IPS DF 6.9 (cell line): ENCODE measurements around the gene PNMA8B.
"Not testable (repeated sequence)": the region's sequence is repeated elsewhere in the genome, so short reads cannot be mapped to it uniquely, and the experiment has no call there.

Experiments
- DNase-seq: peaks from one replicate; pipeline ENCODE4 v3.0.0-alpha.2; 2013; ENCODE audit warnings: low read depth, low spot score
- H3K27ac ChIP-seq: one replicate; pipeline ENCODE4 v1.5.1; 2013; ENCODE audit warnings: low read length, control low read depth
- H3K27me3 ChIP-seq: 2 replicates; pipeline ENCODE4 v1.6.1; 2013; ENCODE audit warnings: mild to moderate bottlenecking, low read length; ENCODE audit not compliant: control insufficient read depth, insufficient read depth
- H3K36me3 ChIP-seq: 2 replicates; pipeline ENCODE4 v1.6.1; 2013; ENCODE audit warnings: low read length; ENCODE audit not compliant: control insufficient read depth, insufficient read depth
- H3K4me1 ChIP-seq: 2 replicates; pipeline ENCODE4 v1.6.1; 2013; ENCODE audit warnings: low read length; ENCODE audit not compliant: control insufficient read depth, insufficient read depth
- H3K4me3 ChIP-seq: 2 replicates; pipeline ENCODE4 v1.5.1; 2013; ENCODE audit warnings: mild to moderate bottlenecking, low read length
- H3K9me3 ChIP-seq: 2 replicates; pipeline ENCODE4 v1.6.1; 2013; ENCODE audit warnings: low read length, inconsistent platforms; ENCODE audit not compliant: control insufficient read depth, insufficient read depth
- WGBS: extraction: QIAGEN DNeasy Blood & Tissue Kit; methylation state at CpG from one replicate; pipeline ENCODE4 v1.1.7; 2013; ENCODE audit warnings: mixed read lengths, missing lambda C conversion rate; ENCODE audit not compliant: insufficient read length, insufficient coverage; 5-methylcytosine and 5-hydroxymethylcytosine counted together

Gene PNMA8B

DNA sequence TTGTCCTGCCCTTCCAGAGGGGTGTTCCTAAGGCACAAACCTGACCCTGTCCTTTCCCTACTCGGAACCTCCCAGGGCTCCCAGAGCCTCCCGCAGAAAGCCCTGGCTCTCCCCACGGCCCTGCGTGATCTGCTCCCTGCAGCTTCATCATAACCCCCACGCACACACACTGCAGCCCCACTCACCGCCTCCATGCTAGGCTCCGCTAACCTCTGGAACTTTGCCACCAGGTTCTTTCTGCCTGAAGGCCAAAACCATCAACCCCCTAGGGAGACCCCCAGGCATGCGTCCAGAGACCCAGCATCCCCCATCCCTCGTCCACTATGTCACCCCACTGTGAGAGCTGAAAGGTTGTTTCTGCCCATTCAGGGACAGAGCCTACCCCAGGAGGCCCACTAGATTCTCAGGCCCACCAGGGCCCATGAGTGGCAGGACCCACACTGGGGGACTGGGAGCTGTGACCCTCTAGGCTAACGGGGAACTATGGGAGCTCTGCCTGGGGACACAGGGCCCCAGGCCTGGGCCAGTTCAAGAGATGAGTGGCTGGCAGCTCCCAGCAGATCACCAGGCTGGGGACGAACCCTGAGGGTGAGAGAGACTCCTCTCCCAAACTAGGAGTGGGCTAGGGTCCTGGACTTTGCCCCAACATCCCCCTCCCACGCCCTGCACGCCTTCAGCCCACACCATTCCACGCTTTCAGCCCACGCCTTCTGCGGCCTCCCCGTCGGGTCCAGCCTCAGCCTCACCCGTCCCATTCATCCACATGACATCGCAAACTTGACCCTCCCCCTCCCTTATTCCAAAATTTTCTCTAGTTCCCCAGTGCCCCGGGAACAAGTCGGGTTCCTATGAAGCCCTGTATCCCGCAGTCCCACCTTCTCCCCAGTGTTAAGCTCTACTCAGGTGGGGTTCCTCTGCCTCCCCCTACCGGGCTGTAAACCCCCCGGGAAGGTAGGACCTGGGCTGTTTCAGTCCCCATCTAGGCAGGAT, 33.2 kb upstream of the PNMA8B start:
- WGBS: no CpG with 5 or more reads among the region's 25 CpGs
- no peaks in the 10 kb centered on the region for H3K9me3 ChIP-seq
- H3K4me1 ChIP-seq: peaks cover 9% of the 10 kb centered on the region; the same call in 1 of the 2 replicates
- no peak for DNase-seq
- no peak overlapping the region for H3K4me3 ChIP-seq
- no peaks in the 10 kb centered on the region for H3K27me3 ChIP-seq
- H3K27ac ChIP-seq: no peak overlapping the region
- no peaks in the 10 kb centered on the region for H3K36me3 ChIP-seq

DNA sequence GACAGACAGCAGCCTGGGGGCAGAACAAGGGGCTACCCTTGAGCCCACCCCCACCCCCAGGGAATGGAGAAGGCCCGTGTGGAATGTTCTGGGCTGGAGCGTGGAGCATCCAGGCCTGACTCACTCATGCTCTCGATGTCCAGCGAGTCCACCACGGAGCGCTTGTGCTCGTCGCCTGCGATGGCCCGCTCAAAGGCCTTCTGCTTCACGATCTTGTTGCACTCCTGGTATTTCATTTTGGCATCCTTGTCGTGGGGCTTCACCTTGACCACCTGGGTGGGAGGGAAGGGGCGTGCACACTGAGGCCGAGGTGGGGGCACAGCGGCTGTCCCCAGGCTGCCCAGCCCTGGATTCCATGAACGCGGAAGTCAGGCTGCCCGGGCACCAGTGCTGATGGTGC, 31.1 kb upstream of the PNMA8B start:
- H3K27ac ChIP-seq, H3K36me3 ChIP-seq, H3K9me3 ChIP-seq, H3K4me3 ChIP-seq, H3K27me3 ChIP-seq, H3K4me1 ChIP-seq, DNase-seq: not testable (repeated sequence)
- WGBS: no CpG with 5 or more reads among the region's 18 CpGs

DNA sequence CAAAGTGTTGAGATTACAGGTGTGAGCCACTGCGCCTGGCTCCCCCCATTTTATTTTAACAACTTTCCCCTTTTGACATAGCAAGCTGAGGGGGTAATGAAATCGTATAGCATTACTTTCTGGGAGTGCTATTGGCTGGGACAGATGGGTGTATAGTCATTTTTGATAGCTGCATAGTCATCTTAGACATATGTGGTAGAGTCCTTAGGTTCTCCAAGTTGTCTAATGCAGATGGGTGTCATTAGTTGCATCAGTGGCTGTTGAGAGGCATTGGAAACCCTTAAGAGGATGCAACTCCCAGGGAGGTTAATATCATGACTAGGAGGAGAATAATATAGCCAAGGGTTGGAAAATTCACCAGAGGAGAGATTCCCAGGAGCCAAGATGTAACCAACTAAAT, 28.6 kb upstream of the PNMA8B start:
- no CpG with 5 or more reads among the region's 2 CpGs for WGBS

DNA sequence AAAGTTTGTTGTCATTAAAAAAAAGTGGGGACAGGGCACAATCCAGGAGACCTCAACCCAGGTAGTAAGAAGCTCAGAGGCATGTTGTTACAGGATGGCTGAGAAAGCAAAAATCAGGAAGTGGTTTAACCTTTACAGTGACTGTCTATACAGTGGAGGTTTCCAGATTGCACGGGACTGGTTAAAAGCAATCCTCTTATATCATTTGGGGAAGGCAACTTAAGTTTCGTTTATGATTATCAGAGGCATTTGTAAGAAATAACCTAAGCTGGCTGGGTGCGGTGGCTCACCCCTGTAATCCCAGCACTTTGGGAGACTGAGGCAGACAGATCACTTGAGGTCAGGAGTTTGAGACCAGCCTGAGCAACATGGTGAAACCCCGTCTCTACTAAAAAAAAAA, 27.3 kb upstream of the PNMA8B start:
- not testable (repeated sequence) for H3K9me3 ChIP-seq, H3K4me1 ChIP-seq, H3K27me3 ChIP-seq, H3K27ac ChIP-seq, DNase-seq, H3K36me3 ChIP-seq, H3K4me3 ChIP-seq
- WGBS: no CpG with 5 or more reads among the region's 4 CpGs

More for the DNA sequence above, 28.6 kb upstream of the PNMA8B start:
- Histone ChIP-seq H3K4me3 (no peak overlapping the region), H3K9me3 (no peaks in the 10 kb centered on the region), H3K4me1 (peaks cover 5% of the 10 kb centered on the region; the same call in 1 of the 2 replicates), H3K27me3 (no peaks in the 10 kb centered on the region), H3K27ac (no peak overlapping the region), H3K36me3 (no peaks in the 10 kb centered on the region)
- DNase-seq: no peak

DNA sequence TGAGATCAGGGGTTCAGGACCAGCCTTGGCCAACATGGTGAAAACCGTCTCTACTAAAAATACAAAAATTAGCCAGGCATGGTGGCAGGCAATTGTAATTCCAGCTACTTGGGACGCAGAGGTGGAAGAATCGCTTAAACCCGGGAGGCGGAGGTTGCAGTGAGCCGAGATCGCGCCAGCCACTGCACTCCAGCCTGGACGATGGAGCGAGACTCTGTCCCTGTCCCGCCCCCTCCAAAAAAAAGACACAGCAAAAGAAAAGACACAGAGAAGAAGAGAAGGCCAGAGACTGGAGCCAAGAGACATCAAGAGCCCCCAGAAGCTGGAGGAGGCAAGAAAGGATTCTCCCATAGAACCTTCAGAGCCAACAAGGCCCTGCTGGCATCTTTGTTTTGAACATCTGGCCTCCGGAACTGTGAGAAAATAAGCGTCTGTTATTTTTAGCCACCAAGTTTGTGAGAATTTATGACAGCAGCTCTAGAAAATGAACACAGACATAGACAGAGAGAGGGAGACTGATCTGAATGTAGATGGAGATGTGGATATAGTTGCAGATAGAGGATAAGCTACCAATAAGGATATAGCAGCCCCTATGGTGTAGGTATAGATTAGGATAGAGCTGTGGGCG, 25.7 kb upstream of the PNMA8B start:
- no peaks in the 10 kb centered on the region for H3K4me1 ChIP-seq
- H3K27me3 ChIP-seq: no peaks in the 10 kb centered on the region
- no peaks in the 10 kb centered on the region for H3K36me3 ChIP-seq
- no peak for DNase-seq
- no CpG with 5 or more reads among the region's 14 CpGs for WGBS
- no peaks in the 10 kb centered on the region for H3K9me3 ChIP-seq
- no peak overlapping the region for H3K27ac ChIP-seq
- no peak overlapping the region for H3K4me3 ChIP-seq

DNA sequence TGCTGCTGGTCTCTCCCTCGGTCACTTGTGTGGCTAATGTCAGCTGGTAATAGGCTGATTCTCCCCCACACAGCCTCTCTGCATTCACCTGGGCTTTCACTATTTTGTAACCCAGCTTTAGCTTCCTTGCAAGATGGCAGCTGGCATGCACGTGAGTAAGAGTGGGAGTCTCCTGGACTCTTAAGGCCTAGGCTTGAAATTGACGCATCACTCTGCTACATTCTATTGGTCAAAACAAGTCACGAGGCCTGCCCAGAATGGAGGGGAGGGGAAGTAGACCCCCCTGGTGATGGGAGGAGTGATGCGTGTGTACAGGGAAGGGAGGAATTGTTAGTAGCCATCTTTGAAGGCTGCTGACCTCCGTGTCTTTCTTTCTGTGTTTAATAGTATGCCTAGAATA, 24.9 kb upstream of the PNMA8B start:
- H3K4me1 ChIP-seq: no peaks in the 10 kb centered on the region
- no peaks in the 10 kb centered on the region for H3K27me3 ChIP-seq
- H3K9me3 ChIP-seq: no peaks in the 10 kb centered on the region
- DNase-seq: no peak
- H3K36me3 ChIP-seq: no peaks in the 10 kb centered on the region
- H3K27ac ChIP-seq: no peak overlapping the region
- no CpG with 5 or more reads among the region's 6 CpGs for WGBS
- H3K4me3 ChIP-seq: no peak overlapping the region

DNA sequence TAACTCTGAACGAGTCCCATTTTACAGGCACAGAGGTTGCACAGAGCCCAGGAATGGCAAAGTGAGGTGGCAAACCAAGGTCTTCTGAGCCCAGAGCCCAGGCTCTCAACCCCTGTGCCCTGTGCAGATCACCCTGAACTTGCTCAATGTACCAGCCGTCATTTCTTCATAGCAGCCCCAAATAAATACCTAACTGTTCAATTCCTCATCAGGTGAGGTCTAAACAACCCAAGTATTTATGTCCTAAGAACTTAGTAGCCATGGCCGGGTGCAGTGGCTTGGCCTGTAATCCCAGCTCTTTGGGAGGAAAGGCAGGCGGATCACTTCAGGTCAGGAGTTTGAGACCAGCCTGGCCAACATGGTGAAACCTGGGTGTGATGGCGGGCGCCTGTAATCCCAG, 21.8 kb upstream of the PNMA8B start:
- Histone ChIP-seq H3K27ac (no peak overlapping the region), H3K9me3 (no peaks in the 10 kb centered on the region), H3K4me3 (no peak overlapping the region), H3K4me1 (no peaks in the 10 kb centered on the region), H3K27me3 (no peaks in the 10 kb centered on the region), H3K36me3 (no peaks in the 10 kb centered on the region)
- DNase-seq: no peak
- no CpG with 5 or more reads among the region's 6 CpGs for WGBS

DNA sequence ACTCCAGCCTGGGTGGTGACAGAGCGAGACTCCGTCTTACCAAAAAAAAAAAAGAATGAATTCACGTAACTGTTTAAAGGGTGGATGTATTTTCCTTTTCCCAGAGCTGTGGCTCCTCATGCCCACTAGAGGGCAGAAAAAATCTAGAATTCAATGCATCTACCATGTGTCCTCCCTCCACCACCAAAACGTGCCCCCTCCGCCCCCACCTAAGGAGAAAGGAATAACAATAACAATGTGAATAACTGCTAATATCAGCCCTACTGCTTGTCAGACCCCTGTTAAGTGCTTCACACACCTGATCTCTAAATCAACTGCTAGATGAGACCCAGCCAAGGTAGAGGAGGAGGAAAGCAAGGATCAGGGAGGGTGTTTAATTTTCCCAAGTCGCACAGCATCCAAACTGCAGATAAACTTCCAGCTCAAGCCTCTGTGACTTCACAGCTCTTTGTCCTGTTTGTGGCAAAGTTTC, 20.2 kb upstream of the PNMA8B start:
- H3K4me1 ChIP-seq: no peaks in the 10 kb centered on the region
- H3K9me3 ChIP-seq: no peaks in the 10 kb centered on the region
- H3K27ac ChIP-seq: no peak overlapping the region
- no peak for DNase-seq
- no peak overlapping the region for H3K4me3 ChIP-seq
- WGBS: no CpG with 5 or more reads among the region's 6 CpGs
- H3K27me3 ChIP-seq: no peaks in the 10 kb centered on the region
- no peaks in the 10 kb centered on the region for H3K36me3 ChIP-seq

DNA sequence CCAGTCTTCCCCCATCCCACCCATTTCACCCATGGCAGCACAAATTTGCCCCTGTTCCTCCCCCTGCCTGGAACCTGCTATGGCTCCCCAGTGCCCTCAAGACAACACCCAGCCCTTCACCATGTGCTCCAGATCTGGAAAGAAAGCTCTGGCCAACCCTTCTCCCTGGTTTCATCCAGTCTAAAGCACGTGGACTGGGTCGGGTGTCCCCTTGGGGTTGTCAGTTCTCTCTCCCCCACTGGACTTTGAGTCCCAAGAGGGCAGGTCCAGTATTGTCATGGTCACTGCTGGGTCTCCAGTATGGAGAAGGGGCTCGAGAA, 19.6 kb upstream of the PNMA8B start:
- Histone ChIP-seq H3K4me1 (no peaks in the 10 kb centered on the region), H3K27me3 (no peaks in the 10 kb centered on the region), H3K4me3 (no peak overlapping the region), H3K27ac (no peak overlapping the region), H3K36me3 (no peaks in the 10 kb centered on the region), H3K9me3 (no peaks in the 10 kb centered on the region)
- WGBS: no CpG with 5 or more reads among the region's 3 CpGs
- no peak for DNase-seq

DNA sequence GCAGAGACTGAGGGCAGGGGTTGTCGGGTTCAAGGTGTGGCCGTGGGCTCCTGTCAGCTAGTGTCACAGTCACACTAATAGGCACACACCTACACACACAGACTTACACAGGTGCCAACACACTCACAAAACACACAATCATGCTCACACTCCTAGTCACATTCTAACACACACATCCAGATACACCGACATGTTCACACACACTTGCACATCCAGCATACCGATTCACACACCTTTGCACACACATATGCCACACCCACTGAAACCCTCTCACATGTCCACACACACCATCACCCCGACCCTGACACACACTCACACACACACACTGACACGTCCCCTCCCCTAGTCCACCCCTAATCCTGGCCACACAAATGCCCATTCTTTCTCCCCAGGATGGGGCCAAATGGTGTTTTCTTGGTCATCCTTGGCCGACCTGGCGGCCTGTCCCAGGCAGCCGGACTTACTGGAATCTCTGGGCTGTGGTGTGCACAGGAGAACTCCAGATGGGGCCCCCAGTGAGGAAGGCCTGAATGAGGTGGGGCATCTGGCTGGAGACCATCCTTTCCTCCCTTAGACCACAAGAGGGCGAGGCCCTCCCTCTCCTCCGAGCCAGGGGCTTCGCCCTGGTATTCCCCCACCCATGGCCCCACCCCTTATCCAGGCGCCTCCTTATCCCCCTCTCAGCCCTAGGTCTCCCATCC, 19.1 kb upstream of the PNMA8B start:
- Histone ChIP-seq H3K4me3 (no peak overlapping the region), H3K9me3 (no peaks in the 10 kb centered on the region), H3K27me3 (no peaks in the 10 kb centered on the region), H3K36me3 (no peaks in the 10 kb centered on the region), H3K4me1 (no peaks in the 10 kb centered on the region), H3K27ac (no peak overlapping the region)
- no CpG with 5 or more reads among the region's 13 CpGs for WGBS
- no peak for DNase-seq
